Small intestine (tissue), 7 donors: ENCODE results near the gene B4GALNT1. TPM values are rescaled to one million over a fixed set of nuclear protein-coding genes. Genes with fewer than 3 reads are reported as not detected.
"Not testable (repeated sequence)": the region's sequence is repeated elsewhere in the genome, so short reads cannot be mapped to it uniquely, and the experiment has no call there.

ENCODE experiments used
- DNase-seq, 2 donors: peaks; one replicate each; pipeline versions ENCODE4 v3.0.0 to v3.0.0-alpha.2; 2013
- FAIRE-seq: peaks from 2 replicates; lab custom pipeline; 2012; peaks lifted over from hg19 to GRCh38; lab: Jason Lieb, UNC
- H3K27ac ChIP-seq, 3 donors: one replicate each; pipeline ENCODE4 v1.5.1; 2013; ENCODE audit warnings: low read length in 2 of 3, mild to moderate bottlenecking in 2 of 3, control low read depth in 1 of 3, inconsistent platforms in 1 of 3, low read depth in 1 of 3, moderate library complexity in 1 of 3
- H3K27me3 ChIP-seq, 3 donors: one replicate each; pipeline ENCODE4 v1.6.1; 2013; ENCODE audit warnings: low read length in 3 of 3, inconsistent platforms in 1 of 3; ENCODE audit not compliant: control insufficient read depth in 3 of 3, insufficient read depth in 3 of 3
- H3K36me3 ChIP-seq, 3 donors: one replicate each; pipeline ENCODE4 v1.6.1; 2013; ENCODE audit warnings: low read length in 3 of 3, inconsistent platforms in 1 of 3, low read depth in 1 of 3, mild to moderate bottlenecking in 1 of 3, moderate library complexity in 1 of 3; ENCODE audit not compliant: control insufficient read depth in 3 of 3, insufficient read depth in 2 of 3
- H3K4me1 ChIP-seq, 3 donors: one replicate each; pipeline ENCODE4 v1.6.1; 2013; ENCODE audit warnings: low read length in 2 of 3, inconsistent platforms in 1 of 3, low read depth in 1 of 3, mild to moderate bottlenecking in 1 of 3, moderate library complexity in 1 of 3; ENCODE audit not compliant: control insufficient read depth in 3 of 3, insufficient read depth in 2 of 3
- H3K4me3 ChIP-seq, 3 donors: one replicate each; pipeline ENCODE4 v1.5.1; 2013; ENCODE audit warnings: low read length in 3 of 3, control low read depth in 1 of 3, inconsistent platforms in 1 of 3, low read depth in 1 of 3, mild to moderate bottlenecking in 1 of 3, moderate library complexity in 1 of 3
- H3K9me3 ChIP-seq, 2 donors: one replicate each; pipeline ENCODE4 v1.6.1; 2013; ENCODE audit warnings: low read depth in 1 of 2, low read length in 1 of 2; ENCODE audit not compliant: control insufficient read depth in 2 of 2, insufficient read depth in 1 of 2
- WGBS, 3 donors: extraction: QIAGEN DNeasy Blood & Tissue Kit; methylation state at CpG; one replicate each; pipeline ENCODE4 v1.1.7; 2013; 5-methylcytosine and 5-hydroxymethylcytosine counted together
- polyA plus RNA-seq, 4 donors: library from polyadenylated mRNA; stranded (reverse) in 3 of 4; unstranded in 1 of 4; fragments of 200-250 nt in 3 of 4; fragments of 120-200 nt in 1 of 4; gene quantifications; one replicate each; pipeline versions ENCODE4 v1.2.1 to v1.2.3, GENCODE V29; 2013
- donor health status: healthy with polysubstance abuse.
- donor health status: control.
- donor health status: control.
- donor health status: Bipolar disorder and iron deficiency.
- donor health status: healthy.

B4GALNT1 gene
- polyA plus RNA-seq, 4 donors: 0.27 to 2.1 (median 0.95) TPM; not detected in 1

- DNase-seq (no peak), FAIRE-seq (no peak)
- WGBS, 3 donors: 61 to 79% (median 71%) methylated on average over 2 of the region's 2 CpGs
- peaks cover 3 to 9% (median 7%) of the 10 kb centered on the region in 3 donors for H3K4me1 ChIP-seq
- no peak overlapping the region for H3K27ac ChIP-seq
- peaks cover 5 to 11% (median 8%) of the 10 kb centered on the region in 3 donors for H3K36me3 ChIP-seq
- no peak overlapping the region for H3K4me3 ChIP-seq
- peaks cover 0 to 9% (median 0%) of the 10 kb centered on the region in 3 donors for H3K27me3 ChIP-seq
- no peaks in the 10 kb centered on the region for H3K9me3 ChIP-seq
These were observed 40.3 kb downstream of the B4GALNT1 start for GRCh38 chr12:57592551-57593165.

- H3K36me3 ChIP-seq: peaks cover 2 to 11% (median 4%) of the 10 kb centered on the region in 3 donors
- peak overlapping the region in 1 of 3 donors; percentile 29 for H3K27ac ChIP-seq
- 20 to 35% (median 33%) methylated on average over 10 of the region's 10 CpGs for WGBS, 3 donors
- peak overlapping the region; percentile 73 to 86 (median 81) for H3K4me3 ChIP-seq
- no peaks in the 10 kb centered on the region for H3K9me3 ChIP-seq
- FAIRE-seq: no peak
- no peak for DNase-seq
- peaks cover 0 to 14% (median 0%) of the 10 kb centered on the region in 3 donors for H3K27me3 ChIP-seq
- H3K4me1 ChIP-seq: peaks cover 3 to 9% (median 7%) of the 10 kb centered on the region in 3 donors
These were observed 41.1 kb downstream of the B4GALNT1 start for GRCh38 chr12:57591782-57592325.

- 1% methylated on average over 64 to 69 of the region's 69 CpGs for WGBS, 3 donors
- Histone ChIP-seq H3K9me3 (no peaks in the 10 kb centered on the region), H3K4me1 (peaks cover 3 to 9% (median 7%) of the 10 kb centered on the region in 3 donors), H3K4me3 (peak within 1 kb of the TSS; percentile 73 to 86 (median 81)), H3K27ac (peak within 1 kb of the TSS in 2 of 3 donors; percentile 59 to 87), H3K36me3 (peaks cover 0 to 9% (median 2%) of the 10 kb centered on the region in 3 donors), H3K27me3 (peaks cover 0 to 18% (median 0%) of the 10 kb centered on the region in 3 donors)
- DNase-seq: peak; percentile 90 to 93
- FAIRE-seq: no peak
These were observed 41.9 kb downstream of the B4GALNT1 start, which contains the start of gene PIP4K2C for GRCh38 chr12:57590864-57591781. Gene PIP4K2C, plus strand, starts transcription at chr12:57591192. Its CDS starts 98 bp downstream, at chr12:57591290.

GRCh38 chr12:57590479-57590863 lies 42.5 kb downstream of the B4GALNT1 start:
- H3K4me3 ChIP-seq: peak overlapping the region in 2 of 3 donors; percentile 73 to 81
- peak overlapping the region in 1 of 3 donors; percentile 59 for H3K27ac ChIP-seq
- no peak for FAIRE-seq
- DNase-seq: no peak
- H3K36me3 ChIP-seq: peaks cover 0 to 3% (median 2%) of the 10 kb centered on the region in 3 donors
- H3K27me3 ChIP-seq: peaks cover 0 to 22% (median 0%) of the 10 kb centered on the region in 3 donors
- H3K9me3 ChIP-seq: no peaks in the 10 kb centered on the region
- WGBS, 3 donors: 11 to 18% (median 14%) methylated on average over 2 of the region's 2 CpGs
- peaks cover 3 to 9% (median 7%) of the 10 kb centered on the region in 3 donors for H3K4me1 ChIP-seq

GRCh38 chr12:57588951-57589610 lies 43.9 kb downstream of the B4GALNT1 start:
- peaks cover 0 to 30% (median 0%) of the 10 kb centered on the region in 3 donors for H3K27me3 ChIP-seq
- H3K36me3 ChIP-seq, H3K9me3 ChIP-seq, FAIRE-seq, H3K27ac ChIP-seq, H3K4me3 ChIP-seq, DNase-seq, H3K4me1 ChIP-seq: not testable (repeated sequence)
- WGBS, 3 donors: 88 to 92% (median 90%) methylated on average over 15 of the region's 15 CpGs

GRCh38 chr12:57586832-57587429 lies 46.1 kb downstream of the B4GALNT1 start:
- Histone ChIP-seq H3K4me1 (peaks cover 1 to 4% (median 1%) of the 10 kb centered on the region in 3 donors), H3K9me3 (no peaks in the 10 kb centered on the region), H3K4me3 (no peak overlapping the region), H3K36me3 (no peaks in the 10 kb centered on the region), H3K27ac (no peak overlapping the region), H3K27me3 (peaks cover 0 to 42% (median 0%) of the 10 kb centered on the region in 3 donors)
- DNase-seq (no peak), FAIRE-seq (no peak)
- 77 to 80% (median 77%) methylated on average over 3 of the region's 3 CpGs for WGBS, 3 donors

- WGBS, 3 donors: 85 to 92% (median 85%) methylated on average over 3 of the region's 3 CpGs
These were observed 46.9 kb downstream of the B4GALNT1 start for GRCh38 chr12:57586128-57586527.

More at GRCh38 chr12:57586128-57586527, 46.9 kb downstream of the B4GALNT1 start:
- H3K27me3 ChIP-seq: peaks cover 0 to 42% (median 0%) of the 10 kb centered on the region in 3 donors
- H3K4me1 ChIP-seq: peaks cover 0 to 4% (median 0%) of the 10 kb centered on the region in 3 donors
- no peak overlapping the region for H3K27ac ChIP-seq
- no peak for FAIRE-seq
- no peak overlapping the region for H3K4me3 ChIP-seq
- no peaks in the 10 kb centered on the region for H3K9me3 ChIP-seq
- no peaks in the 10 kb centered on the region for H3K36me3 ChIP-seq
- DNase-seq: no peak
